GM19035 (cell line): ENCODE measurements around the gene HOXA3.

ENCODE experiments used
- ATAC-seq: cut with Tn5 transposase; IDR thresholded peaks from one replicate; pipeline ENCODE4 v1.9.1; 2021; ENCODE audit not compliant: unreplicated experiment

The HOXA3 gene

GRCh38 chr7:27095050-27095896 lies 57.1 kb downstream of the HOXA3 start:
- peak; percentile 6 for ATAC-seq

- ATAC-seq, result no peak
Measured at GRCh38 chr7:27094304-27095049, 57.9 kb downstream of the HOXA3 start.

GRCh38 chr7:27093184-27093895 lies 59.0 kb downstream of the HOXA3 start:
- ATAC-seq, result no peak

GRCh38 chr7:27092819-27093110 lies 59.6 kb downstream of the HOXA3 start:
- ATAC-seq, result no peak

GRCh38 chr7:27091941-27092818 lies 60.2 kb downstream of the HOXA3 start:
- no peak for ATAC-seq

- no peak for ATAC-seq
Measured at GRCh38 chr7:27091105-27091504, 61.3 kb downstream of the HOXA3 start.

- ATAC-seq, result no peak
Measured at GRCh38 chr7:27088002-27088922, 64.1 kb downstream of the HOXA3 start.

GRCh38 chr7:27083646-27084045 lies 68.7 kb downstream of the HOXA3 start:
- peak; percentile 61 for ATAC-seq

GRCh38 chr7:27082171-27082570 lies 70.2 kb downstream of the HOXA3 start:
- ATAC-seq, result no peak

- ATAC-seq, result no peak
Measured at GRCh38 chr7:27080844-27081436, 71.4 kb downstream of the HOXA3 start.

GRCh38 chr7:27079234-27079975 lies 73.0 kb downstream of the HOXA3 start:
- ATAC-seq, result no peak

- ATAC-seq, result no peak
Measured at GRCh38 chr7:27078616-27079233, 73.7 kb downstream of the HOXA3 start.

- ATAC-seq, result no peak
Measured at GRCh38 chr7:27073076-27073475, 79.3 kb downstream of the HOXA3 start.

- ATAC-seq, result no peak
Measured at GRCh38 chr7:27071622-27072390, 80.6 kb downstream of the HOXA3 start.

- ATAC-seq, result no peak
Measured at GRCh38 chr7:27068259-27068658, 84.1 kb downstream of the HOXA3 start.

GRCh38 chr7:27066148-27066547 lies 86.2 kb downstream of the HOXA3 start:
- no peak for ATAC-seq

GRCh38 chr7:27065709-27066108 lies 86.7 kb downstream of the HOXA3 start:
- no peak for ATAC-seq

GRCh38 chr7:27064661-27065060 lies 87.7 kb downstream of the HOXA3 start:
- no peak for ATAC-seq
